GM18517 (cell line): Measurements from ENCODE around the gene RAD51C.
"Not testable (repeated sequence)": the region's sequence is repeated elsewhere in the genome, so short reads cannot be mapped to it uniquely, and the experiment has no call there.

Experiments used
- ATAC-seq: cut with Tn5 transposase; IDR thresholded peaks from one replicate; pipeline ENCODE4 v1.9.1; 2021; ENCODE audit warnings: mild to moderate bottlenecking, moderate library complexity; ENCODE audit not compliant: unreplicated experiment

Gene RAD51C

DNA sequence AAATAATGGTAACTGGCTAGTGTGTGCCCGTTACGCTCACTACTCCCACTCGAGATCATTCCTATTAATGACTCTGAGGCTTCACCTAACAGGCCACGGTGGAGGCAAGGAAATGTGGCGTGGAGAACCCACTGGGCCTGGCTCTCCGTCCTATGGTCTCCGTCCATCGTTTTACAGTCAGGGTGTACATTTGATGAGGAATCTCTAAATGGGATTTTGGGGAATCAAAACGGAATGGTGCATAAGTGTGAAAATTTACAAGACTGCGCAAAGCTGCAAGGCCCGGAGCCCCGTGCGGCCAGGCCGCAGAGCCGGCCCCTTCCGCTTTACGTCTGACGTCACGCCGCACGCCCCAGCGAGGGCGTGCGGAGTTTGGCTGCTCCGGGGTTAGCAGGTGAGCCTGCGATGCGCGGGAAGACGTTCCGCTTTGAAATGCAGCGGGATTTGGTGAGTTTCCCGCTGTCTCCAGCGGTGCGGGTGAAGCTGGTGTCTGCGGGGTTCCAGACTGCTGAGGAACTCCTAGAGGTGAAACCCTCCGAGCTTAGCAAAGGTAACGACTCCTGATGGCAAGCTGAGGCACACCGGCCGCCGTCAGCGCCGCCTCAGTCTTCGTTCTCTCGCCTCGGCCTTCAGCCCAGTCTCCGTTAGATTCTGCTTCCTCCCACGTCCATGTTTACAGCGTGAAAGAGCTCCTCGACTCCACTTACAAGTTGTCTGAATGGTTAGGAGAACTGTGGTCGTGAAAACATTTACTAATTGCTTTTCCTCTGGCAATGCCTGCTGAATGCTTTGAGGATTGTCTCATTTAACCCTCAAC lies at the start of gene RAD51C:
Gene RAD51C, plus strand, starts transcription at position 364 of the 817 bp plus-strand sequence. Its CDS starts 42 bp downstream, at position 406.
- peak; percentile 83 for ATAC-seq

GRCh38 chr17:58643147-58643546 lies 49.3 kb upstream of the RAD51C start:
- ATAC-seq, result no peak

GRCh38 chr17:58648236-58648635 lies 44.2 kb upstream of the RAD51C start:
- no peak for ATAC-seq

- not testable (repeated sequence) for ATAC-seq
These were observed 34.2 kb upstream of the RAD51C start for GRCh38 chr17:58657962-58658803.

- peak; percentile 79 for ATAC-seq
These were observed 33.3 kb upstream of the RAD51C start for GRCh38 chr17:58658804-58659713.

GRCh38 chr17:58659714-58660084 lies 32.7 kb upstream of the RAD51C start:
- not testable (repeated sequence) for ATAC-seq

- ATAC-seq, result no peak
These were observed 31.8 kb upstream of the RAD51C start for GRCh38 chr17:58660621-58661020.

DNA sequence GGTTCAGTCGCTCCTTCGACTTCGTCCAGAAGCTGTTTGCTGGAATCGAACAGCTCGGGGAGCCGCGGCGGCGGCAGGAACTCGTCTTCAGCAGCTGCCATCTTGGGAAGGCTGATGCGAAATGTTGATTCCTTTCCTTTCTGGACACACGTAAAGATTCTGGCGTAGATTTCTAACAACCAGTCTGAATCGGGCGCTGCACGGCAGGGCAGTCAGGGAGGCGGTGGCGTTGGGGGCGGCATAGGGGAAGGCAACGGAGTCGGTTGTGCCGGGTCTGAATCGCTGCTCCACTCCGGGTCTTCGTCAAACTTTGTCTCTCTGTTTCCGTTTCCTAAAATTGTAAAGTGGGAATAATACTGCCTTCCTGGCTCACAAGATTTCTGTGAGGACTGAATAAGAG lies 30.9 kb upstream of the RAD51C start:
- no peak for ATAC-seq

DNA sequence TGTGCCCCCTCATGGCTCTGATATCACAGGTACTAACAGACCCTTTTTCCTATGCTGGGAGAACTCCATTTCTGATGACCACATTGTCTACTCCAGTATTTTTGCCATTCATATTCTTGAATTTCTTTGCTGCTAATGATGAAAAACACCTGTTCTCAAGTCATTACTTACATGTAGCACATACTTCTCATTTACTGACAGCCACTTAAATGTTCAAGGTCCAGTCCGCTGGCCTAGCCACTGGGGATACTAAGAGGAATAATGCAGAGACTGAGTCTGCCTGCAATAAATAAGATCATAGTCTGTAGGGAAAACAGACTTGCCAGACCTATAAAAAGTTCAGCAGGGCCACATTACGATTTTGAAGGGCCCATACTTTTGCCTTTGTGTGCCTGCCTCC lies 28.1 kb upstream of the RAD51C start:
- no peak for ATAC-seq

GRCh38 chr17:58665946-58666857 lies 26.2 kb upstream of the RAD51C start:
- no peak for ATAC-seq

DNA sequence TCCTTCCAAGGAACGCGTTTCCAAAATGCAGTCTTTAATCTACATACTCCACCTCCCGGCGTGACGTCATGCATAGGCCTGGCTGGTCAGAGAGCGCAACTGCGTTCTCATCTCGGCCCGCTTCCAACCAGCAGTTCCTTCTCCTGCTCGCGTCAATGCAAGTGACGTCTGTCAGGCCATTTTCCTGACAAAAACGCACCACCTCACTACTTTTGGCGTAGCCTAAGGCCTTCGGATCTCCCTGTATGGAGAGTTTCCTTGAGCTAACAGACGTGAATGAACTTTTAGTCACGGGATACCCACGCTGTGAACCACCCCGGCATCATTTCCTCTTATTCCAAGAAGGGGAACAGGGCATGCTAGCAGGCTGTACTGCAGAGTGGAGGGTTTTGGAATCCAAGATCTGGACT lies 25.5 kb upstream of the RAD51C start:
- ATAC-seq, result no peak

DNA sequence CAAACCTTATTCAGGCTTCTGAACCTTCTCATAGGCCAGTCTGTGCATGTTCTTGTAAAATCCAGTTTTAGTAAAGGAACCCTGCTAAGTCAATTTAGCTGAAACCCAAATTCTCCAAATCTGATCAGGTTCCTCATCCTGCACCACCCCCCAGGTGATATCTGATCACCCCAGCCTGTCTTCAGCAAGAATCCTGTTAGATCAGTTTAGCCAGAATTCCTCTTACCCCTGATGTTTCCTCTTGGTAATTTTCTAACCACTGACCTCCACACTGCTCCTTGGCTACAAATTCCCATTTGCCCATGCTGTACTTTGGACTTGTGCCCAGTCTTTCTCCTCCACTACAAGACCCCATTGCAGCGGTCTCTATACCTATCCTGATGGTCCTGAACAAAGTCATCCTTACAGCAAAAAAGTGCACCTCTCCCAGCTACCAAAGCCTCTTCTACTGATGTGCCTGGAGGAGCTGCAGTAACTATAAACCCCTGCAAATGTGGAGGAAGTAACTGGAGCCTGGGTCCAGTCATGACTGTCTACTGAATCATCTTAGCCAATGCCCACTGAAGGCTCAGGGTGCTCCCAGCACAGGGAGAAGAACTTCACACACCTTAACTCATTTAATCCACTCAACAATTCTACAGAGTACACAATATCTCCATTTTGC lies 24.3 kb upstream of the RAD51C start:
- ATAC-seq, result no peak

DNA sequence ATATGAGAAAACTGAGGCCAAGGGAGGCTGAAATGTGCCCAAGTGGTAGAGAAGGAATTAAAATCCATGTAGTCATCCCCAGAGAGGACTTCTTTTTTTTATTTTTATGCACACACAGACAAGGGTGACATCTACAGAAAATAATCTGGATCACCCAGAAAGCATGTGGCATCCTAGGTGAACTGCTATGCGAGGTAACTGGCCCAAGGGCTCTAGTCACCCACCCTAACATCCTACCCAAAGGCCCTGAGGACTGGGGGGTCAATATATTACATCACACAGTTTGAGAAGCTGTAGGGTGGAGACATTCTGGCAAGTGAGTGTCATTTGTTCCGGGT lies 23.8 kb upstream of the RAD51C start:
- ATAC-seq, result no peak

- ATAC-seq, result no peak
These were observed 22.5 kb upstream of the RAD51C start for GRCh38 chr17:58669853-58670252.

DNA sequence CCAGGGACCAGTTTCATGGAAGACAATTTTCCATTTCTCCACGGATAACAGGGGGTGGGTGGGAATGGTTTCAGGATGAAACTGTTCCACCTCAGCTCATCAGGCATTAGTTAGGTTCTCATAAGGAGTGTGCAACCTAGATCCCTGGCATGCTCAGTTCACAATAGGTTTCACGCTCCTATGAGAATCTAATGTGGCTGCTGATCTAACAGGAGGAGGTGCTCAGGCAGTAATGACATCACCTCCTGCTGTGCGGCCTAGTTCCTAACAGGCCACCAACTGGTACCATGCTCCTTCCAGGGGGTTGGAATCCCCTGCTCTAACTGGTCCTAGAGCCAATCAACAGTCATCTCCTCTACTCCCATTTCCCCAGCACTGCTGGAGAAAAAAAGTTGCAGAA lies 20.4 kb upstream of the RAD51C start:
- ATAC-seq, result no peak

DNA sequence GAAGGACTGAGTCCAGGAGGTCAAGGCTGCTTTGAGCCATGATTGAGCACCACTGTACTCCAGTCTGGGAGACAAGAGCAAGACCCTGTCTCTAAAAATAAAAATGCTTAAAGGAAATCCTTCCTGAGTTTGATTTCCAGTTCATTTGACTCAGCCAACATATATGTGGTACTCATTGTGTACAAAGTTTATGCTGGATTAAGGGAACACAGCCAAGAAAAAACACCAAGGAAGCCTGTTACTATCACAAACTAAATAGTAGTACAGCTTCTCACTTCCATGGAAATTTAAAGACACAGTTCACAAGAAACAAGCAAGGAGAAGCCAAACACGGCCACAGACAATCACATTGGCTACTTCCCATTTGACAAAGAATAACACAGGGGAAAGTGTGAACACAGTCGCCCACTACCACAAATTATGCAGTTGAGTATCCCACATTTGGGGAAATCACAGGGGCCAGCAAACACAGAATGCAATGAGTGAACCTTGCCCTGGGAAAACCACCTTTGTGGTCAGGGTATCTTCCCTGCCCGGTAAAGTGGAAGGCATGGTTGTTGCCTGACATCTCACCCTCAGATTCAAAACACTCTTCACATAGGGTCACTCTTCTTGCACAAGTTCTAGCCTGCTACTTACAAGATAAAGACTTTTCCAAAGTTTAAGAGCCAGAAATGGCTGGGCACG lies 15.1 kb upstream of the RAD51C start:
- no peak for ATAC-seq

GRCh38 chr17:58678287-58678686 lies 14.1 kb upstream of the RAD51C start:
- not testable (repeated sequence) for ATAC-seq

DNA sequence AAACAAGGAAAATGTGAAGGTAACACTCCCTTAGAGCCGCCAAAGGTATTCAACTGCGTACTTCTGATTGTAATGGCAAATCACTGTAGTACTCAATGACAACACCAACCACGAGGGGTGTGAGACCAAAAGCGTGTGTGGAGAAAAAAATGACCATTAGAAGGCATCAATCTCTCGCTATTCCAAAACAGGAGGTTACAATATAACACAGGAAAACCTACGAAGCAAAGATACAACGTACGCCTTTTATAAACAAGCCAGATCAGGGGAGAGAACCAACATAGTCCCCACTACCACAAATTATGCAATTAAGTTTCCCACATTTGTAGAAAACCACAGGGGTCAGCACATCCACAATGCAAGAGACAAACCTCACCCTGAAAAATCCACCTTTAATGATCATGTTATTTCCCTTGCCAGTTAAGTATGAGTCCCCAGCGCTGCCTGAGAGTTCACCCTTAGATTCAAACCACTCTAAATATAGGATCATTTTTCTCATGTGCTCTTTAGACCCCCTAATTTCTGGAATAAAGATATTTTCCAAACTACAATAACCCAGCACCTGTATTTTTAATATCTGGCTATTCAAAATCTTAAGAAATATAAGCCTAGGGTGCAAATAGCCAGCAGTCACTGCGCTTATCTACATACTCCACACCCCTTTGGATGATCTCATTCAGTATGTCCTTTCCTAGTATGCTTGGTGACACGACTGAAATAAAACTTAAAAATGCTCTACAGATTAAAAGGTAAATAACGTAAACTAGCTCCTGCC lies 13.0 kb upstream of the RAD51C start:
- no peak for ATAC-seq
